ENCODE measurements around the gene ABCC10. TPM values are rescaled to one million over a fixed set of nuclear protein-coding genes. Genes with fewer than 3 reads are reported as not detected.

ABCC10 gene
- polyA plus RNA-seq, 2 of the 4 experiments (the other 2 are of a cell fraction), result 6.8 to 9.3 TPM

DNA sequence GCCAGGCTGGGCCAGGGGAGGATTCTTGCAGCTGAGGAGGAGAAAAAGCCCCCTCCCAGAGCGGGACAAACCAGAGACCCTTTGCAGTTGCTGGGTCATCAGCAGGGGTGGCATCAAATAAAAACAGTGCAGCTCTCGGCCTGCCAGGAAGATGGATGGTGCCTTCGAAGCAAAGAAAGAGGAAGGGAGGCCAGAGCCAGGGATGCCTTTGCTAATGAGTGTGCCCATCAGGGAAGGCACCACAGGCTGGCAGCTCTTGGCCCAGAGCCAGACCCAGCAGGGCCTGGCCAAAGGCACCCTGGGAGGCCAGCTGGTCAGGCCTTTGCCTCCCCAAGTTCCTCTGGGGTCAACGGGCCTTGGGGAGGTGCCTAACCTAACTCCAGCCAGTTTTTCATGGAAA, 31.6 kb upstream of the ABCC10 start:
- Histone ChIP-seq H3K27ac (no peak overlapping the region), H3K4me3 (no peak overlapping the region), H3K9me3 (no peaks in the 10 kb centered on the region), H3K4me1 (no peaks in the 10 kb centered on the region), H3K4me2 (no peak overlapping the region)
- FAIRE-seq, result no peak
- no peak for ATAC-seq
- TF ChIP-seq FOXS1 (CRISPR knock-in tag; IDR thresholded peaks at IDR 0.05) (no peak), KDM5A (IDR thresholded peaks at IDR 0.05) (no peak), HDAC2 (IDR thresholded peaks at IDR 0.05) (no peak), NPAS2 (CRISPR knock-in tag; IDR thresholded peaks at IDR 0.05; ENCODE audit: borderline replicate concordance) (no peak), CBX2 (IDR thresholded peaks at IDR 0.05; ENCODE audit: borderline replicate concordance, low read depth) (no peak), SREBF2 (IDR thresholded peaks at IDR 0.05) (no peak), MAFK (IDR thresholded peaks at IDR 0.05; ENCODE audit: partially characterized antibody) (no peak), HEYL (CRISPR knock-in tag; IDR thresholded peaks at IDR 0.05) (no peak), CHD2 (IDR thresholded peaks at IDR 0.05; ENCODE audit: low read length, partially characterized antibody) (no peak), POLR2A (IDR thresholded peaks at IDR 0.05; ENCODE audit: low read length) (no peak), TFCP2L1 (CRISPR knock-in tag; IDR thresholded peaks at IDR 0.05) (no peak), RARB (CRISPR knock-in tag; IDR thresholded peaks at IDR 0.05) (no peak), GATA3 (IDR thresholded peaks at IDR 0.05; ENCODE audit: borderline replicate concordance) (no peak), HOXB13 (CRISPR knock-in tag; IDR thresholded peaks at IDR 0.05; ENCODE audit: low read depth) (no peak)
- DNase-seq (ENCODE audit: low read depth in 1 of 2, low spot score in 1 of 2), result no peak
- ChIA-PET CTCF (interaction anchor here (0.9 to 1.1 kb wide), 3 partner anchors 13 to 133 kb away, joined by 3 to 4 read pairs (median 3); partner anchors contain the start of gene CRIP3), POLR2A (no interaction called here)
- WGBS (ENCODE audit: missing lambda C conversion rate), result 66% methylated on average over 4 of the region's 4 CpGs

DNA sequence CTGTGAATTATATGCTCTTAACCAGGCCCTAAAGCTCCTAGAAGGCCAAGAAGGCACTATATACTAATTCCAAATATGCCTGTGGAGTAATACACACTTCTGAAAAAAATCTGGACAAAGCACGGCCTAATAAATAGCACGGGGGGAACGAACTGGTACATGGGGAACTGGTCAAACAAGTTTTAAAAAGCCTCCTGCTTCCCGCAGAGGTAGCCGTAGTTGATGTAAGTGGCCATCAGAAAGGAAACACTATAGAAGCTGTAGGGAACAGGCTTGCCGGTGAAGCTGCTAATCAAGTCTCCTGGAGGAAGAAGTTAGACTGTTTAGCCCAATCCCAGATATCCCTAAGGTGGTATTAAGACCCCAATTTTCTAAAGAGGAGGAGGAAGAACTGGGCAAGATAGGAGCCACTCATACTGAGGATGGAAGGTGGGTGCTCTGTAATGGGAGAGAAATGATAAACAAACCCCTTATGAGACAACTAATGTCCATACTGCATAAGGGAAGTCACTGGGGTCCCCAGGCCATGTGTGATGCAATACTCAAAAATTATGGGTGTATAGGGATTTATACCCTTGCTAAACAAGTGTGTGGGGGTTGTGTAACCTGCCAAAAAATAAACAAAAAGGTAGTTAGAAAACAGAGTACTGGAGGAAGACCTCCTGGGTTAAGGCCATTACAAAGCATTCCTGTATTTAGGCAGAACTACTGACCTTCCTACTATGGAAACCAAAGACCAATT, 30.8 kb upstream of the ABCC10 start:
- ChIA-PET CTCF (interaction anchor here (0.7 to 2.2 kb wide), 4 partner anchors 16 to 88 kb away, joined by 3 to 7 read pairs (median 4); partner anchors contain the start of genes ABCC10 and CRIP3), POLR2A (no interaction called here)
- H3K9me3 ChIP-seq, result no peaks in the 10 kb centered on the region
- no peak overlapping the region for H3K4me2 ChIP-seq
- ATAC-seq (no peak), FAIRE-seq (no peak), DNase-seq (ENCODE audit: low read depth in 1 of 2, low spot score in 1 of 2) (no peak)
- H3K4me1 ChIP-seq, result no peaks in the 10 kb centered on the region
- TF ChIP-seq, protein P1, sequence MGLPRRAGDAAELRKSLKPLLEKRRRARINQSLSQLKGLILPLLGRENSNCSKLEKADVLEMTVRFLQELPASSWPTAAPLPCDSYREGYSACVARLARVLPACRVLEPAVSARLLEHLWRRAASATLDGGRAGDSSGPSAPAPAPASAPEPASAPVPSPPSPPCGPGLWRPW (IDR thresholded peaks at IDR 0.05), result no peak
- TF ChIP-seq ZSCAN20 (CRISPR knock-in tag; IDR thresholded peaks at IDR 0.05) (no peak), NR3C1 (IDR thresholded peaks at IDR 0.05) (no peak), POLR2AphosphoS2 (conservative IDR thresholded peaks at IDR 0.05; ENCODE audit: low read length) (no peak), KDM5A (IDR thresholded peaks at IDR 0.05) (no peak), ZNF302 (CRISPR knock-in tag; IDR thresholded peaks at IDR 0.05) (no peak), RFX5 (IDR thresholded peaks at IDR 0.05) (no peak), EHF (CRISPR knock-in tag; IDR thresholded peaks at IDR 0.05) (no peak), NFE2L2 (conservative IDR thresholded peaks at IDR 0.05; ENCODE audit: low read length) (no peak)
- TF ChIP-seq, protein P2, sequence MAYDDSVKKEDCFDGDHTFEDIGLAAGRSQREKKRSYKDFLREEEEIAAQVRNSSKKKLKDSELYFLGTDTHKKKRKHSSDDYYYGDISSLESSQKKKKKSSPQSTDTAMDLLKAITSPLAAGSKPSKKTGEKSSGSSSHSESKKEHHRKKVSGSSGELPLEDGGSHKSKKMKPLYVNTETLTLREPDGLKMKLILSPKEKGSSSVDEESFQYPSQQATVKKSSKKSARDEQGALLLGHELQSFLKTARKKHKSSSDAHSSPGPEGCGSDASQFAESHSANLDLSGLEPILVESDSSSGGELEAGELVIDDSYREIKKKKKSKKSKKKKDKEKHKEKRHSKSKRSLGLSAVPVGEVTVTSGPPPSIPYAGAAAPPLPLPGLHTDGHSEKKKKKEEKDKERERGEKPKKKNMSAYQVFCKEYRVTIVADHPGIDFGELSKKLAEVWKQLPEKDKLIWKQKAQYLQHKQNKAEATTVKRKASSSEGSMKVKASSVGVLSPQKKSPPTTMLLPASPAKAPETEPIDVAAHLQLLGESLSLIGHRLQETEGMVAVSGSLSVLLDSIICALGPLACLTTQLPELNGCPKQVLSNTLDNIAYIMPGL (CRISPR knock-in tag; IDR thresholded peaks at IDR 0.05; ENCODE audit: borderline replicate concordance), result no peak
- TF ChIP-seq, protein P3, sequence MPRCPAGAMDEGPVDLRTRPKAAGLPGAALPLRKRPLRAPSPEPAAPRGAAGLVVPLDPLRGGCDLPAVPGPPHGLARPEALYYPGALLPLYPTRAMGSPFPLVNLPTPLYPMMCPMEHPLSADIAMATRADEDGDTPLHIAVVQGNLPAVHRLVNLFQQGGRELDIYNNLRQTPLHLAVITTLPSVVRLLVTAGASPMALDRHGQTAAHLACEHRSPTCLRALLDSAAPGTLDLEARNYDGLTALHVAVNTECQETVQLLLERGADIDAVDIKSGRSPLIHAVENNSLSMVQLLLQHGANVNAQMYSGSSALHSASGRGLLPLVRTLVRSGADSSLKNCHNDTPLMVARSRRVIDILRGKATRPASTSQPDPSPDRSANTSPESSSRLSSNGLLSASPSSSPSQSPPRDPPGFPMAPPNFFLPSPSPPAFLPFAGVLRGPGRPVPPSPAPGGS (IDR thresholded peaks at IDR 0.05), result no peak
- no peak overlapping the region for H3K4me3 ChIP-seq
- 91% methylated on average over 6 of the region's 6 CpGs for WGBS (ENCODE audit: missing lambda C conversion rate)
- H3K27ac ChIP-seq, result no peak overlapping the region
